GM18505 (cell line): Measurements from ENCODE around the gene DUOX2.

Experiments used
- ATAC-seq: cut with Tn5 transposase; IDR thresholded peaks from one replicate; pipeline ENCODE4 v1.9.1; 2021; ENCODE audit not compliant: unreplicated experiment
- POLR2A ChIP-seq: IDR thresholded peaks from 4 replicates; pipeline ENCODE4 v1.6.1; 2011; ENCODE audit warnings: borderline replicate concordance; ENCODE audit not compliant: insufficient read depth, insufficient read length; ENCODE audit errors: extremely low read depth

Gene DUOX2

GRCh38 chr15:45120081-45120972 is 6.4 kb upstream of the DUOX2 start:
- TF ChIP-seq POLR2A: no peak
- no peak for ATAC-seq

GRCh38 chr15:45118996-45119395 is 5.0 kb upstream of the DUOX2 start:
- no peak for TF ChIP-seq POLR2A
- no peak for ATAC-seq

GRCh38 chr15:45118131-45118588 is 4.2 kb upstream of the DUOX2 start:
- ATAC-seq: peak; percentile 93
- TF ChIP-seq POLR2A: no peak

GRCh38 chr15:45117308-45118130 is 3.5 kb upstream of the DUOX2 start:
- ATAC-seq: peak; percentile 10
- no peak for TF ChIP-seq POLR2A

DNA sequence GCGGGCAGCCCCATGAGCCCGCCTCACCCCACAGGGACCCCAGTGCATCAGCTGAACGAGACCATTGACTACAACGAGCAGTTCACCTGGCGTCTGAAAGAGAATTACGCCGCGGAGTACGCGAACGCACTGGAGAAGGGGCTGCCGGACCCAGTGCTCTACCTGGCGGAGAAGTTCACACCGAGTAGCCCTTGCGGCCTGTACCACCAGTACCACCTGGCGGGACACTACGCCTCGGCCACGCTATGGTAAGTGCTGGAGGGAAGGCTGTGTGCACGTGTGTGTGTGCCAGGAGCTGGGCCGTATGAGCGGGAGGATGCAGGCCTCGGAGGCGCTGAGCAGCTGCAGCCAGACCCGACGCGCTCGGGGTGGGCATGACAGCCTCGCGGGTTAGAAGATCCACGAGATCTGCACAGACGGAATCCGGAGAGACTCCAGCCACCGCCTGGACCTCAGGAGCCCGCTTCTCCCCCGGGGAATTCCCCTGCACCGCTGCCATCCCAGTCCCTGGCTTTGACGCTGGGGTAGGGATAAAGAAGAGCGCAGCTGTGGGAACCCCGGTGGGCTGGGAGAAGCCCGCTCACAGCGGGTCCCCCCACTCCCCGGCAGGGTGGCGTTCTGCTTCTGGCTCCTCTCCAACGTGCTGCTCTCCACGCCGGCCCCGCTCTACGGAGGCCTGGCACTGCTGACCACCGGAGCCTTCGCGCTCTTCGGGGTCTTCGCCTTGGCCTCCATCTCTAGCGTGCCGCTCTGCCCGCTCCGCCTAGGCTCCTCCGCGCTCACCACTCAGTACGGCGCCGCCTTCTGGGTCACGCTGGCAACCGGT is 2.7 kb upstream of the DUOX2 start:
- TF ChIP-seq POLR2A: no peak
- no peak for ATAC-seq

GRCh38 chr15:45116006-45116481 is 2.1 kb upstream of the DUOX2 start:
- TF ChIP-seq POLR2A: no peak
- ATAC-seq: no peak

- no peak for TF ChIP-seq POLR2A
- ATAC-seq: no peak
Measured at GRCh38 chr15:45115312-45115820, 1.4 kb upstream of the DUOX2 start.

DNA sequence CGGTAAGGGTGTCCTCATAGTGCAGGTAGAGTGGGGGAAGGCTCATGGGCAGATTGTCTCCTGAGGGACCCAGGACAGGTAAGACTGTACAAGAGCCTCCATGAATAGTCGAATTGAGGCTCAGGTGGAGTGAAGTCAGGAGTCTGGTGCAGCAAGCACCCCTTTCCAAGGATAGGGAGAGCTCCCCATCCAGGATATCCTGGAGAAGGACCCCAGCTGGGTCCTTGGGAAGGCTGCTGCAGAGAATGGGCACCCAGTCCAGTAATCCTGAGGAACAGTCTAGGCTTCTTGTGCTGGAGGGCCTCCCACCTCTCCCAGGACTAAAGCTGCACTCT is 746 bp upstream of the DUOX2 start:
- no peak for ATAC-seq
- no peak for TF ChIP-seq POLR2A

- no peak for TF ChIP-seq POLR2A
- ATAC-seq: no peak
Measured at GRCh38 chr15:45113380-45113990, 487 bp downstream of the DUOX2 start.

- TF ChIP-seq POLR2A: no peak
- no peak for ATAC-seq
Measured at GRCh38 chr15:45112591-45113379, 1.2 kb downstream of the DUOX2 start.

GRCh38 chr15:45112143-45112590 is 1.8 kb downstream of the DUOX2 start:
- ATAC-seq: no peak
- TF ChIP-seq POLR2A: no peak

DNA sequence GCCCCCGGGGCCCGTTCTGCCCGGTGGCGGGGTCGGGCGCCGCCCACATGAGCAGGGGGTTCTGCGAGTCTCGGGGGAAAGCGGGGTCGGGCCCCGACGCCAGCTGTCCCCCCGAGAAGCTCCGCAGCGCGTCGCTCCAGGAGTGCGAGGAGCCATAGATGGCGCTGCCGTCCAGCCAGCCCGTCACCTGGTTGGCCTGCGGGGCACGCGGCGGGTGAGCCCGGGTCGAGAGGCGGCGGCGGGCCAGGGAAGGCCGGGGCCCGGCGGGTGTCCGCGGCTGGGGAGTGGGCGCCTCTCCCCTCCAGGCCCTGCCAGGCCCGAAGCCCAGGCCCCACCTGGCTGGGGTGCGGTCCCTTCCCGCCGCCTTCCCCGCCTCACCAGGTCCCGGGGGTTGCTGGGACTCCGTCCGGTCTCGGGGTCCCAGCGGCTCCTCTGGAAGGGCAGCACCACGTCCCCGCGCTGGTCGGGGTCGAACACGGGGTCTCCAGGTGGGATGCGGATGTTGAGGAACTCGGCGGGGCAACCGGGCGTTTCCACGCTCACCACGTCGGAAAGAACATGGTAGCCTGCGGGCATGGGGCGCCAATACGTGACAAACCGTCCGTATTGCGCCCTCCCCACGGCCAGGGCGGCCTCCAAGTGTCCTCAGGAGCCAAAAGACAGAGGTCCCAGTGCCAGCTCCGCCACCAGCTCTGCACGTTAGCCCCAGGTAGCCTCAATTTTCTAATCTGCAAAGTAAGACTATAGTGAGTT is 2.4 kb downstream of the DUOX2 start:
- no peak for TF ChIP-seq POLR2A
- no peak for ATAC-seq
